Measurements from ENCODE around the gene TRIM66.

Gene TRIM66, protein sequence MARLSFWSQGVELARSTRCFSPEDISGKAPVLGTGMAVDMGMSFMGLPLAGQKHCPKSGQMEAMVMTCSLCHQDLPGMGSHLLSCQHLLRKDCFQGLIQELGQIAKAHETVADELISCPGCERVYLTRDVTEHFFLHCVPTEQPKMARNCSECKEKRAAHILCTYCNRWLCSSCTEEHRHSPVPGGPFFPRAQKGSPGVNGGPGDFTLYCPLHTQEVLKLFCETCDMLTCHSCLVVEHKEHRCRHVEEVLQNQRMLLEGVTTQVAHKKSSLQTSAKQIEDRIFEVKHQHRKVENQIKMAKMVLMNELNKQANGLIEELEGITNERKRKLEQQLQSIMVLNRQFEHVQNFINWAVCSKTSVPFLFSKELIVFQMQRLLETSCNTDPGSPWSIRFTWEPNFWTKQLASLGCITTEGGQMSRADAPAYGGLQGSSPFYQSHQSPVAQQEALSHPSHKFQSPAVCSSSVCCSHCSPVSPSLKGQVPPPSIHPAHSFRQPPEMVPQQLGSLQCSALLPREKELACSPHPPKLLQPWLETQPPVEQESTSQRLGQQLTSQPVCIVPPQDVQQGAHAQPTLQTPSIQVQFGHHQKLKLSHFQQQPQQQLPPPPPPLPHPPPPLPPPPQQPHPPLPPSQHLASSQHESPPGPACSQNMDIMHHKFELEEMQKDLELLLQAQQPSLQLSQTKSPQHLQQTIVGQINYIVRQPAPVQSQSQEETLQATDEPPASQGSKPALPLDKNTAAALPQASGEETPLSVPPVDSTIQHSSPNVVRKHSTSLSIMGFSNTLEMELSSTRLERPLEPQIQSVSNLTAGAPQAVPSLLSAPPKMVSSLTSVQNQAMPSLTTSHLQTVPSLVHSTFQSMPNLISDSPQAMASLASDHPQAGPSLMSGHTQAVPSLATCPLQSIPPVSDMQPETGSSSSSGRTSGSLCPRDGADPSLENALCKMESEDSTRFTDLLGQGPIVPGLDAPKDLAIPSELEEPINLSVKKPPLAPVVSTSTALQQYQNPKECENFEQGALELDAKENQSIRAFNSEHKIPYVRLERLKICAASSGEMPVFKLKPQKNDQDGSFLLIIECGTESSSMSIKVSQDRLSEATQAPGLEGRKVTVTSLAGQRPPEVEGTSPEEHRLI (N-terminal part only)

DNA sequence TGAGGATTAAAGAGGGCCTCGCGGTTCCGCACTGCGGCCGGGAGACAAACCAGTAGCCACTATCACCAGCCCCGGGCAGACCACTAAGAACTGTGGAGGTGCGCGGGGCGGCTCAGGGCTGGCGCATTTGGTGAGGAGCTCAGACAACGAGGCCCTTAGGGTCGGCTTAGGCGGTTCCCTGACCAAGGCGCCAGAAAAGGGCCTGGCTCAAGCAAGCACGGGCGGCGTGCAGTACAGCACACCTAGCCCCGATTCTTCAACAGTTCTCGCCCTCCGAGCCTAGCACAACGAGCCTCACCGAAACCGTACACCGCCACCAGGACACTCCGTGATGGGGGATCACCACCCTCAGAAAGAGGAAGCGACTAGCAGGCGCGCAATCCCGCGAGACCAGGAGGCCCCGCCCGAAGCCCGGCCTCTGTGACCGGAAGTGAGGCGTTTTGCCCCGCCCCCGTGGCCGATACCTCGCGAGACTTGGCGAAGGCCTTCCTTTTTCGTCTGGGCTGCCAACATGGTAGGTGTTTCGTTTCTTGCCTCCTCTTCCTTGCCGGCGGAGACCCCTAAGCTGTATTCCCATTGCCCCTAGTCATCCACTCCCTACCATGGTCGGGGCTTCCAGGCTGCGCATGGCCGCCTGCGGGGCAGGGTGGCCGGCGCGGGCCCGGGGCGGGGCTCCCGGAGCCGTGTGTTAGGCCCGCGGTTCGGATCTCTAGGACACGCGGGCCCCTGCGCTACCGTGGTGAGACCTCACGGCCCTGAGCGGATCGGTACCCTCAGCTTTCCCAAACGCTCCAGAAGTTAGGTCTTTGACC lies at the start of gene TRIM66, which contains the start of gene RPL27A:
TRIM66 (minus strand) TSS at position 363 of the 812 bp plus-strand sequence. CDS start 10,391 bp downstream, outside the sequence.
RPL27A (plus strand) TSS at position 490 of the 812 bp plus-strand sequence; CDS start at position 512, 22 bp downstream.
- DNase-seq = peak; percentile 98

DNA sequence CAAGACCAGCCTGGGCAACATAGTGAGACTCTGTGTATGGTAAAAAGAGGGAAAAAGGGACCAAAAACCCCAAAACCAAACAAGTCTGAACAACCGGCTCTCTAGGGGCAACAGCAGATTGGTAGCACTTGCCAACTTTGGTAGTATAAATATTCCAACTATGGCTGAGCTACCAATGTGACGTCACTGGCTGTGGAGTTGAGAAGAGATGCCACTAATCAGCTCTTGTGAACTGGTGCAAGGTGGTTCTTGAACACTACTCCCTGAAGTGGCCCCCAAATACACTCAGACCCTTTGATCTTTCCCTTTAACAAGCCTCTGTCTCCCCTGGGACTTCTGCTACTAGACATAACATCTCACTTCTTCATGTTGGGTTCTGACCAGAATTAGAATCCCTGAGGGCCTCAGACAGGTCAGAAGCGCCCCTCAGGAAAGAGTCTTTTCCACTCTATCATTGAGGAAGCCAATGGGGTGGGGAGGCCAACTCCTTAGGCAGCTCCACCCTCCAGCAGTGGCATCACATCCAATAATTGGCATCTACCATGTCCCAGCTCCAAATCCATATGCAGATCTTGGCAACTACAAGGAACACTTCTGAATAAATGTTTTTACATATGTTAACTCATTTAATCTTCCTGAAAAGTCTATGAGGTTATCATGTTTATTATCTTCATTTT lies 49.3 kb upstream of the TRIM66 start:
- no peak for DNase-seq

DNA sequence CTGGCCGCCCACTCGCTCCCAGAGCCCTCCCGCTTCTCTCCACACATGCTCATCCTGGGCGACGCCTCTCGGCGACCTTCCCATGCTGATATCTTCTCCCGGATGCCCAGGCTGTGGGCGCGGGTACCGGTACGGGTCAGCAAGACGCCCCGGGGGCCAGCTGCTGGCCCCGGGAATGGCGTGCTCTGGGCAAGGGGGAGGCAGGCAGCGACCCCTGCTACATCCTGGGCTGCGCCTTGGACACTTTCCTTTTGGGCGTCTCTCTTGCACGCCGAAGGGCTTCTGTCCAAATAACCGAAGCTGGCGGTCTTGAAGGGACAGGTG lies 48.2 kb upstream of the TRIM66 start:
- DNase-seq = no peak

DNA sequence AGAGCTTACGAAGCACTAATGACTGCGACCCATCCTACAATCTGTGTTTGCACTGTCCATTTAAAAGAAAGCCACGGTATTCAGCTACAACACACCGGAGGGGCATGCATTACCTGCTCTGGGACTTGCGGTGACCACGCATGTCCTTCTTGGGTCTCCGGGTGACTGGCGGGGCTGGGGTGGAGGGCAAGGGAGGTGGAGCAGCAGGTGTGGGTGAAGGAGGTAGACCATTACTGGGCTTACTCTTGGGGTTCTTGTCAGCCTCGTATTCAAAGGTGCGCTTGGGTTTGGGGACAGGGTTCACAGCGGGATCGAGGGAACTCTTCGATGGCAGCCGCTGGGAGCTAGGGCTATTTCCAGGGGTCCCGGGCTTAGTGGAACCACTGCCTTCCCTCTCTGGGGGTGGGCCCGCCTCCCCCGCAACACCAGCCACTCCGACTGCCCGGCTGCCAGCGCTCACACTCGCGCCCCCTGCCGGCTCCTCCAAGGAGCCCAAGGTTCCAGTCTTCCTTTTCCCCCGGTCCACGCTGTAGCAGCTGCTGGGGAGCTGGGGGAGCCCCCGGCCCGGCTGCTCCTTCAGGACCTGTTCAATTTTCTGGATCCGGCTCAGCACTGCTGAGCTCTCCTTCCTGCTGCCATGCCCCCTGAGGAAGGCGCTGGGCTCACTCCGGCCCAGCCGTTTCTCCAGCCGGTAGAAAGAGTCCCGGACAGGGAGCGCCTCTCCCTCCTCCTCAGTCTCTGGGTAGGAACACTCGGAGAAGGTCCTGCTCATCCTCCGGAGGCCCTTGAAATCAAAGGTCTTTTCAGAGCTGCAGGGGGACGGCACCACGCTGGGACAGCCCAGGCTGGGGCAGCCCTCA lies 47.6 kb upstream of the TRIM66 start:
- no peak for DNase-seq

DNA sequence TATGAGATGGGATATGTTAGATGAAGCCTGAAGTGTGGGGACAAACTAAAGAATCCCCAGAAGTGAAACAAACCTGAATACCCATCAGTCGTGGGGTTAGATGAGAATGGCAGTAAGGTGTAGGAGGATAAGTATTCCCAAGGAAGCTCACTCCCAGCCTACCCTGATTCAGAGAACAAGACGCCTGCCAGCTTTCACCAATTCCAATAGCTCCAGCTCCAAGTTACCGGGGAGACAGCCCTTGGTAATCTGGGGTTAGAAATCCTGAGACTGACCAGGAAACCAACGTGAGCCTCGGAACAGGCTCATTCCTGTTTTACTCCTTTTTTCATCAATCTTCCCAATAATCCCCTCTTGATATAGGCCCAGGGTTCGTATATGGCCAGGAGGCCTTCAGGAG lies 46.6 kb upstream of the TRIM66 start:
- DNase-seq = no peak

DNA sequence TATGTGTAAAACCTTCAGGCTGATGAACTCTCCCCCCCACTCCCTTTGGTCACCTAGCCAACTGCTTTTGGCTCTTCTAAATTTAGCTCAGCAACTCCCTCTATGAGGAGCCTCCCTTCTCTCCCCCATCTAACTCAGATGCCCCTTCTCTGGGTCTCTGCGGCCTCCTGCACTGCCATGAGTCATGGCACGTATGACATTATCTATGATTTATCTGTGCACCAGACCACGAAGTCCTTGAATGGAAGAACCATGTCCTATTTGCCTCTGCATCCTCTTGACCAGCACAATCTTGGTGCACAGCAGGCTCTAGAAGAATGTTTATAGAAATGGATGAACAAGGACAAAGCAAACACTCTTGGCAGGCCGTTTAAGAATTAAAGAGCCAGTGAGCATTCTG lies 46.1 kb upstream of the TRIM66 start:
- no peak for DNase-seq

DNA sequence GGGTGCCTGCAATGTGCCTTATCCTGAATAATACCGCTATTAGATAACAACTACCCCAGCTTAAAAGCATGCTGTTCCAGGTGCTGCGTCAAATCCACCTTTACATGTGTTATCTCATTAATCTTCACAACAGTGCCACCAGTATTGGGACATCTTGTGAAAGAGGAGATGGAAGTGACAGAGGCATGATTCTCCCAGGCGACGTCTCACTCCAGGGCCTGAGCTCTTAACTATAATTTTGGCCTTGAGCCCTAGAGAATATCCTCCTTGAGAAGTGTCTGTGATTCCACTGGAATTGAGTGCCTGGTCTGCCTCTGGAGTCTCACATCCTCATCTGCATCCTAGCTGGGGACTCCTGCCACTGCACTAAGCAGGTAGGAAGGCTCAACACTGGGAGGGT lies 43.9 kb upstream of the TRIM66 start:
- DNase-seq = no peak

DNA sequence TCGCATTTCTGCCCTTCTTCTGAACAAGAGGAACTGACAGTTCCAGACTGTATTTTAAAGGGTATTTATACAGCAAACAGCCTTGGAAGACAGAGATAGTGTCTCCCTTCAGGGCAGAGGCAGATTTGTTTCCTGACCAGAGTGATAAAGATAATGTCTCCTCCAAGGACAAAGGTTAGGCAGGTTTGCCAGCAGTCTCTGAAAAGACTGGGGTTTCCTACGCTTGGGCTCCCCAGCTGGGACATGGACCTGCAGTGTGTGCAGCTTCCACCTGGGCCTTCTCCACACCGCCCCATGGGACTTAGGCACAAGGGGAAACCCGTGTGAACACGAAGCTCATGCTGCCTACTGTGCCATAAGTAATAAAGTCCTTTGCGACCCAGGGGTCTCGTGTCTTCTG lies 42.2 kb upstream of the TRIM66 start:
- DNase-seq = no peak

DNA sequence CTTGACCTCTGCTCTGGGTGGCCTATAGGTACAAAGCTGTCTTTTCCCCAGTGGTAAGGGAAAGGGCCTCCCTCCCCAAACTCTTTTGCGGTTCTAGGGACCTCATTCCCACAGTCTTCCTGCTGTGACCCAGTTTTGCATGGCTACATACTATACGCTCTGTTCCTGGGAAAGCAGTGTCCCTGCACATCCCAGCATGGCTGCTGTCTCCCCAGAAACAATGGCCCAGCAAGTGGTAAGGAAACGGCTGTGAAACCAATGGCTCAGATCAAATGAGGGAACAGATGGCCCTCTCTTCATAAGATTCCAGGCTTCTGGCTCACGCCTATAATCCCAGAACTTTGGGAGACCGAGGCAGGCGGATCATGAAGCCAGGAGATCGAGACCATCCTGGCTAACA lies 41.2 kb upstream of the TRIM66 start:
- DNase-seq = no peak

DNA sequence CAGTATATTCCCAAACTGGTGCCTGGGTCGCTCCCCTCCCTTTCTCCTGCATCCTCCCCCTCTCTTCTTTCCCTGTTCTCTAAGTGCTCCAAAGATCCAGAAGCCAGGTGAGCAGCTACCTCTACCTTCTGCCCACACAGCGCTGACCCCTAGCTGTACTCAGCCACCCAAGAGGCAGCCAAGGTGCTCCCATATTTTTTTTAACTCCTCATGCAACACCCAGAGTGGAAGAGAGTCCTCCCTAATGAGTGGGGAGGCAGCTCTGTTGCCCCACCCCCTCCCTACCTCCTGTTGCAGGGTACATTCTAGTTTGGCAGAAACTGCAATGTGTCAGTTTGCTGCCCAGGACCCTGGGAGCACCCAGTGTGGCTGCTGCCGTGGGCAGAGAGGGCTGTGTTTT lies 40.3 kb upstream of the TRIM66 start:
- DNase-seq = no peak

DNA sequence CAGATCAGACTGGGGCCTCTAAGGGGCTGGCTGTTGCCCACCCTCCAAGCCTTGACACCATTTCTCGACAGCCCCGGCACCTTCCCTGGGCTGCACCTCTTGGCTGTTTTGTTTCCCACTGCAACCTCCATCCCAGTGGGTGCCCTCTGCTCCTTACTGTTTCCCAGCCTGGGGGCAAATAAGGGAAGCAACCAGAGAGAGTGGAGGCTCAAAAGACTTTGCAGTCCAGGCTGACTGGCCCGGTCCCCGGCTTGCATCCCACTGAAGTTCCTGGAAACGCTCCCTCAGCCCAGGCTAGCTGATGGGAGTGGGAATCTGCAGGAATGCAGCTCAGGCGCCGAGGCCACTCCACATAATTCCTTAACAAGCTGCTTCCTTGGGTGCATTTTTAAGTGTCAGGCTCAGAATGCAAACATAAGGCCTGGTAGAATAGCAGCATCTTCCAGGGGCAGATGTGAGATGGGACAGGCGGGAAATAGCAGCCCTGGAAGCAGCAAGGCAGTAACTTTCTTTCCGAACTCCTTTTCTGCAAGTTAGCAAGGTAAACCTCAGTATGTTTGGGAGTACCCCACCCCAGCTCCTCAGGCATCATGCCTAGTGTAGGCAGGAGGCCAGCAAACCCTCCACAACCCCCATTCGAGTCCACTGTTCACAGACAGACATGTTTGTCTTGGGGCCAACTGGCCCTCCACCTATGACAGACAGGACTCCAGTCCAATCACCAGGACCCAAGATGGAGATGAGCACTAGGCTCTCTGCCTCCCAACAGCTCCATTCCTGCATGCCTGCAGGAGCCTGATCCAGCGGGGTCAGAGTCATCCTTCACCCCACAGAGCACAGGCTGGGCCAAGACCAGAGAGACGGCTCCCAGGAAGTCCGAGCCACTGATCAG lies 39.4 kb upstream of the TRIM66 start:
- no peak for DNase-seq

DNA sequence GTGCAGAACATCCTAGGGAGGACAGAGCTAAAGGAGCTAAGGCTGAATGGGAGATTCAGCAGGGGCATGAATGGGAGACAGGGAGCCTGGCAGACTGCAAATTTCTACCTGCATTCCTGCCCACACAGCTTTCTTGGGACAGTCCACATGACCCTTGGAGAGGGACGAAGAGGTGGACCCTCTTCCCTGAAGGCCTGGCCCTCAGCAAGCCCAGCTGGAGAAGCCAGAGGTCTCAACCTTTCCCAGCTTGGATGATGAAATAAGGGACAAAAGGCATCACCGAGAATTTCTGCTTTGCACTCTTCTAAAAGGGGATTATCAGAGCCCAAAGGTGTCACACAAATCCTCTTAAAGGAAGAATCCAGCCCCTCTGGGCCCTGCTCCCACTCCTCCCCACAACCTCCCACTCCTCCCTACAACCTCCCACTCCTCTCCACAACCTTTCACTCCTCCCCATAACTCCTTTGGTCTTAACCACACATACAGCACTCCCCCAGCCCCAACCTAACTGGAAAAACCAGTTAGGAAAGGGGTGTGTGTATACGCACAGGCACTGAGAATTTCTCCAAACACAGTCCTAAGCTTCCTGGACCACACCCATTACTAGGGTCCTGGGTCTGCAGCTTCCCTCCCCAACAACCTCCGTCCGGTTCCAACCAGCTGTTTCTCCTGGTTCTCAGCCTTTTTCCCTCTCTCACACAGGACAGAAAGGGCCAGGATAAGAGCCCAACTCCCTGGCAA lies 38.6 kb upstream of the TRIM66 start:
- no peak for DNase-seq

DNA sequence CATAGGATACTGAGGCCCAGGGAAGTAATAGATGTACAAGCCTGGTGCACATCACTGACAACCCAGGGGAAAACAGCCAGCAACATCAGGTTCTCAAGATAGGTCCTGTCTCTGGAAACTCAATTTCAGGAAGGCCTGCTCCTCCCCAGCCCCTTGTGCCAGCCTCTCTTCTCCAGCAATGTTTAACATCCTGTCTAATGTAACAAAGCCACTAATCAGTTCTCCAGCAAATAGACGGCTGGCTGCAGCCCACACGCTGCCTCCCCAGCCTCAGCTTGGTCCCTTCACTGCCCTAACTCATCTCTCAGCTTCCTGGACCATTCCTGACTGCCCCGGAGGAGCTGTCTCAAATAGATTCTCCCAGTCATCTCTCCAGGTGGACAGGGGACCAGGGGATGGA lies 37.9 kb upstream of the TRIM66 start:
- DNase-seq = no peak

DNA sequence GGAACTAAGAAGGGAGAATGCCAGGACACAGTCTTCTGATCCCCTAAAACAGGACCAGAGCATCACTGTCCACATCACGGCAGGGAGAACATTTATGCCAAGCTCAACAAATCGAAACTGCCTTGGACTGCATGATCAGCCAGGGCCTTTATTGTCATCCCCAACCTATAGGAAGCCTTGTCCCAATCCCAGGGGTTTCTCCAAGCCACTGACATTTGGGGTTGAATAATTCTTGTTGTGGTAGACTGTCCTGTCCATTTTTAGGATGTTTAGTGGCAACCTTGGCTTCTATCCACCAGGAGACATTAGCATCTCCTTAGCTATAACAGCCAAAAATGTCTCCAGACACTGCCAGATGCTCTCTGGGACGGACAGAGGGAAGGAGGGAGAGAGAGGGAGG lies 37.3 kb upstream of the TRIM66 start:
- DNase-seq = no peak

DNA sequence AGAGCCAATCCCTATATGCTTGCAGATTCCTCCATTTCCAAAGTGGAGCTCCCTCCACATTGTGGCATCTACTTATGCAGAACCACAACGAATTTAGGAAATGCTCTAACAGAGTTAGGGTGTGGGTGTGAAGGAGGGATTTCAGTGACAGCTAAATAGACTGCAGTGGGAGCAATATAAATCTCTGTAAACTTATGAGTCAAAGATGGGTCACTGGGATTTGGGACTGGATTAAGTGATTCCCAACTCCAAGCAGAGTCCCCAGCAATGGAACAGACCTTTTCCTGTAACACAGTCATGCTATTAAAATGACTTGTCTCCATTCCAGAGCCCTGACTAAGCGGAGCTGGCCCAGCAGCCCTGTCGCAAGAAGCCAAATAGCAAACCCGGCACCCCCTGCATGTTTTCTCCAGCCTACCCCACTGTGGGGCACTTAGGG lies 36.8 kb upstream of the TRIM66 start:
- peak; percentile 27 for DNase-seq

DNA sequence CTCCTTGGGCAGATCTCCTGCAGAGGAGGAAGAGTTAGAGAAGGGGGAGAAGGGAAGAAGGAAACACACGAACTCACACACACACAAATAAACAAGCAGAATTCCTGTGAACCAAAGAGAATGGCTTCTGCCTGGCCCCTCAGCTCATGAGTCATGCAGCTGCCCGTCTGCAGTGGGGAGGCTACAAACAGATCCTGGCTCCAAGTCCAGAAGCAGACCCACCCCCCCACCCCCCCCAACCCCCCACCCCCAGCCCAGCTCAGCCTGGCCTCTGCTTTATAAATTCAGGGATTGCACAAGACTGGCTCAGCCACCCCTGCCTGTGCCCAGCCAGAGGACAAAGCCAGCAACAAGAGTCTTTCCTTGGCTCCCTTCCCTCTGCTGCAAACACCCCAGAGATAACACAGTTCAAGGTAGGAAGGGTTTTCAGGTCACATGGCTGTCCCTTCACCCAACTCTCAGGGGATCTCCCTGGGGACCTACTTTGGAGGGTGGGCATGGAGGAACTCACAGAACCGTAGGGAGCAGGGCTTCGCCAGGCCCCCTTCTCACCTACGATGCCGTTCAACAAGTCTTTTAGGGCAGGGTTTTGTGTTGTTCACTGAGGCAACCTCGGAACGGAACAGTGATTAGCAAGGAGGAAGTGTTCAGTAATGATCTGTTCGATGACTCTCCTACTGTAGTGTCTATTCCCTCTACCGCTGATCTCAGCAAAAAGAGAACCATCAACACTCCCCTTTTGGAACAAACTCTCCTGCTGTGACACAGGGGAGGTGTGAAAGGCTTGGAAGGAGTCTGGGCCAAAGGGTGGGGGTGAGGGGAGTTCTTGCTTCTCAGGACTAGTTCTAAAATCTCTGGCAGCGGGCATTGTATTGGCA lies 35.6 kb upstream of the TRIM66 start:
- DNase-seq = peak; percentile 70

DNA sequence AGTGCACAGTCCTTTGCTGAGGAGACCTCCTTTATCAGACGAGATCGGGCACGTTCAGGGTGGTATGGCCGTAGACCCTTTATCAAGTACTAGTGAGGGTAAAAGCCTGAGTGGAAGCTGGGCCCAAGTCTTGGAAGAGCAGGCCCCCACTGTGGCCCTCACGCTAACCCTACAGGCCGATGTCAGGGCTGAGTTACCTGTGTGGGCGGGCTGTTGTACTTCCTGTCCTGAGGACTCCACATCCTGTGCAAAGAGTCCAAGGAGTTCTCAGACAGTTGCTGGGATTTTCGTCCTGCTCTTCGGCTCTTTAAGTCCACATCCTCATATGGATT lies 35.0 kb upstream of the TRIM66 start:
- DNase-seq = peak; percentile 31

DNA sequence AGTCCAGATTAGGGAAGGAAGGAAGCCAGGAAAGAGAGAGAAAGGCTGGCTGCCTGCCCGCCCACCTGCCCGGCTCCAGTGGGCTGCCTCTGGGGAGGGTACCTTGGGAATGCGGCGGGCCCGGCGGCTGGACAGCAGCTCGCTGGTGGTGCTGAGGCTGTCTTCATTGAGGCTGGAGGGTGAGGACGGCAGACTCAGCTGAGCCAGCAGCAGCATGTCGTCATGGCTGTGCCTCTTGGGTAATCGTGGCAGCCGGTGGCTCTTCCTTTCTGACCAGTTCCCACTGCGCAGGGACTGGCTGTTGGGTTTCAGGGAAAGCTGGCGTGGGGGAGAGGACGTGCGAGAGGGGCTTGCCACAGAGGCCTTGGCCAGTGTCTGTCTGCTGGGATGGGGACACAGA lies 33.0 kb upstream of the TRIM66 start:
- DNase-seq = peak; percentile 81

All from inflammatory macrophage treated with lipopolysaccharide for 4 hours (primary cell).